GM21786 (cell line): ENCODE measurements around the gene BCAS4.
A peak's percentile ranks its signal among the peaks of the same experiment; 100 is the strongest.
"Not testable (repeated sequence)": the region's sequence is repeated elsewhere in the genome, so short reads cannot be mapped to it uniquely, and the experiment has no call there.

Experiments
- ATAC-seq: cut with Tn5 transposase; IDR thresholded peaks from one replicate; pipeline ENCODE4 v1.9.1; 2021; ENCODE audit not compliant: unreplicated experiment

Gene BCAS4

DNA sequence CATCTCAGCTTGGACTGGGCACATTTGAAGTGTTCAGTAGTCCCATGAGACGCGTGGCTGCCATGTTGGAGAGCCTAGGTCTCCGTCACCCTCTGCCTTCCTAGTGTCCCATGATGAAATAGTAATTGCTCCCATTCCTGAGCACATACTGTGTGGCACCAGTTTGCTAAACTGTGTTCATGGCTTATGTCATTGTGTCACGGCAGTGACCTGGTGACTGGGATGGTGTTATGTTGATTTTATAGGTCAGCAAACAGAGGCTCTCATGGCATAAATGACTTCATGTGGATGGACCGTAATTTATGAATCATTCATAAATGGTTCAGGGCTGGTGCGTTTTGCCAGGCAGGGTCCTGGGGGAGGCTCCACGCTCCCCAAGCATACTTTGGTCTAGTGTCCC, 3.8 kb downstream of the BCAS4 start:
- ATAC-seq, result no peak

DNA sequence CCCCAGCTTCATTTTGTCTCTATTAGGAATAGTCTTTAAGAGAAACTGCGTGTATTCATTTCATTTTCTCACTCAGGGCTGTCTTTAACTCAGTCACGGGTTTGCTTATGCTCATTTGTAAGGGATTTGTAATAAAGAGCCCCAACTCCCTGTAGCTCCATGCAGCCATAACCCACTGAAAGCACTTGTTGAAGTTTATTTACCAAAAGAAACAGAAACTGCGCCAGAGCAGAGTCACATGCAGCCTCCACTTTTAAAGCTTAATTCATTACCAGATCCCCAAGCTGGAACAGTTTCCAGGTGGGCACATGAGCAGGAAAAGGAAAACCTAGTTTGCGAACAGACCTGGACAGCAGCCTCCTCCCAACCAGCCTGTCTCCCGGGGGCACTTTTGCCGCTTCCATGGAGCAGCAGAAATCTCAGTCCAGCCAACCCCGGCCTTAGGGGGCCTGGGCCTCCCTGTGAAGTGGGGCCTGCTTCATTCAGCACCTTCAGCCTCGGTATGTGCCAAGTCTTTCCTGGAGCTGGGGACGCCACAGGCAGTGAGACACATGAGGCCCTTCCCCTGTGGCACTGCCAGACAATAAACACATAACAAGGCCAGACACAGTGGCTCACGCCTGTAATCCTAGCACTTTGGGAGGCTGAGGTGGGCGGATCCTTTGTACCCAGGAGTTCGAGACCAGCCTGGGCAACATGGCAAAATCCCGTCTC, 4.5 kb downstream of the BCAS4 start:
- ATAC-seq, result no peak

DNA sequence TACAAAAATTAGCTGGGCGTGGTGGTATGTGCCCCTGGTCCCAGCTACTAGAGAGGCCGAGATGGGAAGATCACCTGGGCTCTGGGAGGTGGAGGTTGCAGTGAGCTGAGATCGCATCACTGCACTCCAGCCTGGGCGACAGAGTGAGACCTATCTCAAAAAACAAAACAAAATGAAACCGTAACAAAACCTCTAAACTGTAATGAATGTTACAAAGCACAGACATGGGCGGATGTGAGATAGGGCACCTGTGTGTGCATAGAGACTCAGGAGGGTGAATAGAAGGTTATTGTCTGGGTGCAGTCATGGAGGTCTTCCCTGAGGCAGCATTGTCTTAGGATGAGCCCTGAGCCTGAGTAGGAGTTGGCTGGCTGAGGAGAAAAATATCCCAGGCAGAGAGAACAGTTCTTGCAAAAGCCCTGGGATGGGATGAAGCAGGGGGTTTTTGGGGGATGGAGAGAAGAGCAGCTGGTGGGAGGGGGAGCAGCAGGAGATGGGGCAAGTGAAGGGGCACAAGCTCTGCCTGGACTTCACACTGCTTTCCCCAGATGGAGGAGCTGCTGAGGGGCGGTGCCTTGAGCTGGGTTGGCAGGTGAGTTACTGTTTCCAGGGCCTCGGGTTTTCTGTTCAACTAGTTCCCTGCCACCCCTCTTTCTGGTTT, 5.2 kb downstream of the BCAS4 start:
- peak; percentile 34 for ATAC-seq

DNA sequence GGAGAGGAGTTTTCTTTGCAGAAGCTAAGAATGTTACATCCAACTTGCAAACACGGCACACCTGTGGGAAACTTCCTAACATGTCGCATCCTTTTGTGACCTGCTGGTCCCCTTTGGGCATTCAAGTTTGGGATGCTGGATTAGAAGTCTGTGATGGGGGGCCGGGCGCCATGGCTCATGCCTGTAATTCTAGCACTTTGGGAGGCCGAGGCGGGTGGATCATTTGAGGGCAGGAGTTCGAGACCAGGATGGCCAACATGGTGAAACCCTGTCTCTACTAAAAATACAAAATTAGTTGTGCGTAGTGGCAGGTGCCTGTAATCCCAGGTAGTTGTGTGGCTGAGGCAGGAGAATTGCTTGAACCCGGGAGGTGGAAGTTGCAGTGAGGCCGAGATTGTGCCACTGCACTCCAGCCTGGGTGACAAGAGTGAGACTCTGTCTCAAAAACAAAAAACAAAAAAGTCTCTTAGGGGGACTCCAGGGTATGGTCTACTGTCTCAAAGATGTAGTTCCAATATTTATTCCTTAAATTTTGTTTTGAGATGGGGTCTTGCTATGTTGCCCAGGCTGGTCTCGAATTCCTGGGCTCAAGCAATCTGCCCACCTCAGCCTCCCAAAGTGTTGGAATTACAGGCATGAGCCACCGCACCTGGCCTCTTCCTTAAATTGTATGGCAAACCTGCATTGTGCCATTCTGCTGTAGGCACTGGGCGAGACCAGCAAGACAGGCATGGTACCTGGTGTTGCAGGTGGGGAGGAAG, 6.3 kb downstream of the BCAS4 start:
- not testable (repeated sequence) for ATAC-seq

DNA sequence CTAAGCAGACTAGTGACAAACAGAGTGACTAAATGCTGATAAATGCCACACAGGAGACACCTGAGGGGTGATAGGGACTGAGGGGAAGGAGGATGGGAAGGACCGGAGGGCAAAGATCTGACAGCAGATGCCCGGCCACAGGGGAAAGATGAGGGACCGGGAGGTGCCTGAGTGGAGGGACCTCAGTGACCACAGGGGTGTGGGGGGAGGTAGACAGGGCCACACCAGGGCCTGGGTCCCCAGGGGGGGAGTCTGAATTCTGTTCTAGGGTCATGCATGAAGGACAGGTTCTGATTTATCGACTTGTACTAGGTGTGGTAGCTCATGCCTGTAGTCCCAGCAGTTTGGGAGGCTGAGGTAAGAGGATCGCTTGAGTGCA, 6.9 kb downstream of the BCAS4 start:
- ATAC-seq, result no peak

DNA sequence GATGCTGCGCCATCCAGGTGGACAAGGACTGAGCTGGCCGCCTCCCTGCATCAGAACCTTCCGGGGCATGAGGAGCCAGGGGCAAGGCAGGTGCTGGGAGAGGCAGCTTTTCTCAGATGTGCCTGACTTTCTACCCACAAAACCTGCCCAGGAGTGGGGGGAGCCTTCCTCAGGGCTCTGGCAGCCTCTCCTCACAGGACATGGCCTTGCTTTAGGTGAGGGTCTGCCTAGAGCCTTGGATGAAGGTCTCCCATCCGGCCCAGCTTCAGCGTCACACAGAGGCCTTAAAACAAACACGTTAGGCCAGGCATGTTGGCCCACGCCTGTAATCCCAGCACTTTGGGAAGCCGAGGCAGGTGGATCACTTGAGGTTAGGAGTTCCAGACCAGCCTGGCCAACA, 7.4 kb downstream of the BCAS4 start:
- ATAC-seq, result no peak

DNA sequence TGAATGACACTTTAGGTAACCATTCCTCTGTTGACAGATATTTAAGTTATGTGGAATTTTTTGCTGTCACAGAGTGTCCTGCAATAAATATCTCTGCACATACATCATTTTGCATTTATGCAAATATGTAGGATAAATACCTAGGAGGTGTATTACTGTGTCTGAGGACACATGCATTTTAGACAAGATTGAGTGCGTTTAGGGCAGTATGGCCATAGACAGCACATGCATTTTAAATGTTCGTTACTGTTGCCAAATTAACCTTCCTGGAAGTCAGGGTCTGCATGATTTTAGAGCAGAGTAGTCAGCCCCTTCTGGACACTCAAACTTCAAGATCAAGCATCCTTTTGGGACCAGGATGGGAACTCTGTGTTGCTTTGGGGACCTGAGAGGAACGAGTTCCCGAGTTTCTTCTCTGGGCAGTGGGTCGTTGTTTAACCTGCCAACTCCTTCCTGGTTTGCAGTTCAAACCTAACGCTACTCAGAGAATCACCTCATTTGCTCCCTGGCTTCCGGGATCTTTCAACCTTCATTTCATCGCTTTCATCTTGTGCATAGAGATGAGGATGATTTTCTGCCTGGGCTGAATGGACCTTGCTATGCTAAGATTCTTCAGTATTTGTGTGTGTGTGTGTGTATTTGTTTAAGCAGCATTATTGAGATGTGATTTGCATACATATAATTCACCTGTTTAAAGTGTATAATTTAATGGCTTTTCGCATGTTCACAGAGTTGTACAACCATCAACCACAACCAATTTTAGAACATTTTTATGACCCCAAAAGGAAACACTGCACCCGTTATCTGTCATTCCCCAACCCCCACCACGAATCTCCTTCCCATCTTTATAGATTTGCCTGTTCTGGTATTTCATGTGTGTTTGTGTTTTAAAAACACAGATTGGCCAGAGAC, 9.8 kb downstream of the BCAS4 start:
- peak; percentile 48 for ATAC-seq

DNA sequence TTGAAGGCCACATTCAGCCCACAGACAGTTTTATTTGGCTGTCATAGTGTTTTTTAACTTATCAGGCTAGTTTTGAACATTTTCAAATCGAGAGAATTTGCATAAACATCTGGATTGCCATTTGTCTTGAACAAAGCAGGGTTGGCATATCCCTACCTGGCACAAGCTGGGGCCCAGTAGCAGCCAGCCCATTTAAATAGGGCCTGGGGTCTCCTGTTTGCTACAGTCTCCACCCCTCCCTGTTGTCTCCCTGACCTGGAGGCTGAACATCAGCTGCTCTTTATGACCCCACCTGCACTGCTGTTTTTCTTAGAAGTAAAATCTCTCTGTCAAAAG, 10.5 kb downstream of the BCAS4 start:
- no peak for ATAC-seq

DNA sequence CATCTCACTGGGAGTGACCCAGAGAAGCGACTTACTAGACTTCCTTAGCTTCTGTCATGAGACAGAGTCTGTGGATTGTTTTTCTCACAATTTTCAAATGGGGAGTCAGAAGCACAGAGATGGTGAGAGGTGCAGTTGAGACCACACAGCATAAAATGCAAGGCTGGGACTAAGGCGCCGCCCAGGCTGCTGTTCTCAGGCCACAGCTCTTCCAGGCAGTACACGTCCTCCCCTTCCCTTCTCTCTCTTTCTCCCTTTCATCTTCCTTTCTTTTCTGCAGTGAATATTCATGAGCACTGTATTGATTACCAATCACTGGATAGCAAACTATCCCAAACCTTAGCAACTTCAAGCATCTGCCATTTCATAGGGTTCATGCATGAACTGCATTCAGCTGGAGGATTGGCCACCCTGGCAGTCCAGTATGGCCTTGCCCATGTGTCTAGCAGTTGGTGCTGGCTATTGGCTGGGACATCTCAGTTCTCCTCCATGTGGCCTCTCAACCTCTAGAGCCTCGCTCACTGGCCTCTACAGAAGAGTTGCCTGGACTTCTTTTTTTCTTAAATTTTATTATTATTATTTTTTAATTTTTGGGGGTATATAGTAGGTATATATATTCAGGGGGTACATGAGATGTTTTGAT, 11.4 kb downstream of the BCAS4 start:
- no peak for ATAC-seq

DNA sequence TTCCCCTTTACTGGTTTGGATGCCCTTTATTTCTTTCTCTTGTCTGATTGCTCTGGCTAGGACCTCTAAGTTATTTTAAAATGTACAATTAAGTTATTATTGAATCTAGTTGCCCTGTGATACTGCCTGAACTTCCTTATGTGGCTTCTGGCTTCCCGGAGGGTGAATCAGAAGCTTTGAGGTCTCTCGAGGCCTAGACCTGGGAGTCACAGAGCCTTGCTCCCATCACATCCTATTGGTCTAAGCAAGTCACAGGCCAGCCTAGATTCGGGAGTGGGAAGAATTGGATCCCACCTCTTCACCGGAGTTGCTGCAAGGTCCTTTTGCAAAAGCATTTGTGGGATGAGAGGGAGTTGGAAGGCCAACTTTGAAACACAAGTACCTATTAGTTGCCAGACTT, 15.2 kb downstream of the BCAS4 start:
- ATAC-seq, result no peak

DNA sequence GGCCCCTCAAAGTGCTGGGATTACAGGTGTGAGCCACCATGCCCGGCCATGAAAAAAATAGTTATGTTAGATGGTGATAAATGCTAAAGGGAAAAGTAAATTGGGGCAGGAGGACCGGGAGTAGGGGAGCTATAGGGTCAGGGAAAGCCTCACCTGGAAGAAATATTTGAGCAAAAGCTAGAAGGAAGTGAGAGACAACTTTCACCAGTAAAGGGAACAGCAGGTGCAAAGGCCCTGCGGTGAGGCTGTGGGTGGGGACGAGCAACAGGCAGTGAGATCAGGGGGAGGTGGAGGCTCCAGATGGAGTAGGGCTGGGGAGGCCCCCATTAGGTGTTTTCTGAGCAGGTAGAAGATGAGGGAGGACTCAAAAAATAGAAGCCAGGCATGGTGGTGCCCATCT, 16.0 kb downstream of the BCAS4 start:
- ATAC-seq, result no peak

DNA sequence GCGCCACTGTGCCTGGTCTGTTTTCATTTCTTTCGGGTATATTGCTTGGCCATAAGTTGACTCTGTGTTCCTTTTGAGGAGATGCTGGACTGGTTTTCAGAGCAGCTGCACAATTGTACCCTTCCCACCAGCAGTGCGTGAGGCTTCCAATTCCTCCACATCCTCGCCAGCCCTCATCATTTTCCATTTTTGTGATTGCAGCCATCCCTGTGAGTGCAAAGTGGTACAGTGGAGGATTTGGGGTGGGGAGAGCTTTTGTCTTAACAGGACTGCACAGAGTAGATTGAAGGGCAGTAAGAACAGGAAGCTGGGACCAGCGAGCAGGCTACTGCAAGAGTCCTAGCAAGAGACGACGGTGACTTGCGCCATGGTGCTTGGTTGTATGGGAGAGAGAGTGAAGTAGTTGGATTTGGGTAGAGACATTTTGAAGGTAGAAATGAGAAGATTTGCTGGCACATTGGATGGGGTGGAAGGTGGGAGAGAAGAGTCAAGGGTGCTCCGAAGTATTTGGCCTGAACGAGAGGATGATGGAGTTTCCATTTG, 18.3 kb downstream of the BCAS4 start:
- ATAC-seq, result no peak

DNA sequence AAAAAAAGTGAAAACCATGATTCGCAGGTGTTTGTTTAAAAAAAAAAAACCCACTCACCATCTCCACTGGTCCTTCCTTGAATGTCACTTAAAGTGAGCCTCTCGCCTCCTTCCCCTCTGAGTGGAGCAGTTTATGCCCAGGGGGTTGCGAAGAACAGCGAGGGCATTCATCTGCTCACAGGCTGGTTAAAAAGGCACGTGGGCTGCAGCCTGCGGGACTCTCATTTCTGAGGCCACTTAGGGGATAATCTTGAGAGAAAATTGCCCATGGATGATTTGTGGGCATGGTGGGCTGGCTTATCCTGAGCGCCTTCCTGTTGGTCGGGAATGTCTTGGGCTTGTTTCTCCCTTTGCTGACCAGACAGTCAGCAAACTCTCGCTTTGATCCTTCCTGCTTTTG, 18.9 kb downstream of the BCAS4 start:
- no peak for ATAC-seq

DNA sequence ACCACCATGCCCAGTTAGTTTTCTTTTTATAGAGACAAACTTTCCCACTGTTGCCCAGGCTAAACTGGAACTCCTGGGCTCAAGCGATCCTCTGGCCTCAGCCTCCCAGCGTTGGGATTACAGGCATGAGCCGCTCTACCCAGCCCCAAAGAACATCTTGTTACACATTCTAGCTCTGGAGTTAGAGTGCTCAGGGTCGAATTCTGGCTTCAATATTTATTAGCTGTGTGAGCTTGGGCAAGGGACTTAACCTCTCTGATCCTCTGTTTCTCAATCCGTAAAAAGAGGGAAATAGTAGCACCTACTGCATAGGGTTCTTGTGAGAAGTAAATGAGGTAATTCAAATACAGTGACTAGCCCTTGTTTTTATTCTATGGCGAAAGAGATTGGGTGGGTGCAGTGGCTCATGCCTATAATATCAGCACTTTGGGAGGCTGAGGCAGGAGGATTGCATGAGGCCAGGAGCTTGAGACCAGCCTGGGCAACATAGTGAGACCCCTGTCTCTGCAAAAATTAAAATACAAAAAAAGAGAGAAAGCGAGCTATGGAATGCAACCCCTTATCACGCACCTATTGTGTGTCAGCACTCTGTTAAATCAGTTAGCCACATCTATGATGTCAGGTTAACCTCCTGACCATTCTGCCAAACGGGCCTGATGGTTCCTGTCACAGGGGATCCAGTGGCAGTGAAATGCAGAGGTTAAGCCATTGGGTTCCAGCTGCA, 19.7 kb downstream of the BCAS4 start:
- ATAC-seq, result no peak

DNA sequence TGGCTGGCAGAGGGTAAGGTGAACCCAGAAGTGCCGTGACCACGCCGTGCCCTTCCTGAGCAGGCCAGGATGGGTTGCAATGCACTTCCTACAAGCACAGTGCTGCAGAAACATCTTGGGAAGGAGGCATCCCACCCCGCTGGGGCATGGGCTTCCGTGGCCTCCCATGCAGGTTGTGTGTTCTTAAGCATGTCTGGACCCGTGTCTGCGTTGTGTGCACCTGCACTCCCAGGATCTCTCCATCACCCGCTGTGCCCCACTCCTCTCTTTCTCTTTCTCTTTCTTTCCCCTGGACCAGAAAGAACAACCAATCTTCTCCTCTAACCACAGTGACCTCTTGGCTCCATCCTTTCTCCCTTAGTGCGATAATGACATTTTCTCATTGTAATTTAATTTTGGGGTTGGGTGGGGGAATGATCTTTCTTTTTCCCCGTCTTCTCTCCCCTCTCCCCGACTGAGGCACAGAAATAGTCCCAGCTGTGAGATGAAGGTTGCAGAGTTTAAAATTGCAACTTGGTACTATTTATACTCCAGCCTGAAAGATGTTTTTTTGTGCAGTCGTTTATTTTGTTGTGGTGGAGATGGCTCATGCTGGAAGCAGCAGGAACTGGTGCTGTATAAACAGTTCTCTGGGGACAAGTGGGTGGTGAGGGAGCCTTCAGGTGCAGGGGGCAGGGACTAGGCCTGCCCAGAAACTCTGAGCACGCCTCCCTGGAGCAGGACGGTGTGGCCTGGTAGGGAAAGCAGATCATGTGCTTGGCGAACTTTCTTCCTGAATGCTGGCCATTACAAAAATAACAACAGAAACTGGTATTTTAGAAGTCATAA, 20.5 kb downstream of the BCAS4 start:
- ATAC-seq, result peak; percentile 47

DNA sequence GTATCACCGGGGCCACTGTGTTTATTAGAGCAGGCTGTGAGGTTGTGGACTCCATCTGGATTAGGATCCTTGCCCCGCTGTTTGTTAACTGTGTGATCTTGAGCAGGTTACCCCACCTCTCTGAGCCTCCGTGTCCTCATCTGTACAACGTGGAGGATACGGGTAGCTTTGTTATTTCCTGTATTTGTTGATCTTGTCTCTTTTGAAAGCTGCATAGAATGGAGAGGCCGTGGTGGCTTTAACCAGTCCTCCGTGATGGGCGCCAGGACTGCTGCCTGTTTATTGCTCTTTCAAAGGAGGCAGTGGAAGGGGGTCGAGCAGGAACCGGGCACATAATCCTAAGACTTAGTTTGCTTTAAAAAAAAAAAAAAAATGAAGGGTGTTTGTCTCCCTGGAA, 22.9 kb downstream of the BCAS4 start:
- no peak for ATAC-seq

DNA sequence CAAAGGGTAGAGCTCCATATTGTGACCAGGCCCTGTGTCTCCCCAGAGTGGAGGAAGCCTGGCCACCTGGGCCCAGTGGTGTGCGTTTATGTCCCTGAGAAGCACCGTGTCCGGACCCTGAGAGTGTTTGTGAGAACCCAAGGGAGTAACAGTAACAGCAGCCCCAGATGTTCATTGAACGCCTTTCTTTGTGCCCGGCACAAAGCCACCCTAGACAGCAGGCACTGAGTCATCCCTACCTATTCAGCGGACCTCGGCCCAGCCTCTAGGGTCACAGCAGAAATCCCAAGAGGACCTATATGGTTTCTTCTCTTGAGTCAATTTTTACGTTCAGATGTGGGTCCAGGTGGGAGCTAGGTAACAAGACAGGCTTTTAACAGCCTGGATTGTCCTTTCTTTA, 24.5 kb downstream of the BCAS4 start:
- peak; percentile 33 for ATAC-seq

DNA sequence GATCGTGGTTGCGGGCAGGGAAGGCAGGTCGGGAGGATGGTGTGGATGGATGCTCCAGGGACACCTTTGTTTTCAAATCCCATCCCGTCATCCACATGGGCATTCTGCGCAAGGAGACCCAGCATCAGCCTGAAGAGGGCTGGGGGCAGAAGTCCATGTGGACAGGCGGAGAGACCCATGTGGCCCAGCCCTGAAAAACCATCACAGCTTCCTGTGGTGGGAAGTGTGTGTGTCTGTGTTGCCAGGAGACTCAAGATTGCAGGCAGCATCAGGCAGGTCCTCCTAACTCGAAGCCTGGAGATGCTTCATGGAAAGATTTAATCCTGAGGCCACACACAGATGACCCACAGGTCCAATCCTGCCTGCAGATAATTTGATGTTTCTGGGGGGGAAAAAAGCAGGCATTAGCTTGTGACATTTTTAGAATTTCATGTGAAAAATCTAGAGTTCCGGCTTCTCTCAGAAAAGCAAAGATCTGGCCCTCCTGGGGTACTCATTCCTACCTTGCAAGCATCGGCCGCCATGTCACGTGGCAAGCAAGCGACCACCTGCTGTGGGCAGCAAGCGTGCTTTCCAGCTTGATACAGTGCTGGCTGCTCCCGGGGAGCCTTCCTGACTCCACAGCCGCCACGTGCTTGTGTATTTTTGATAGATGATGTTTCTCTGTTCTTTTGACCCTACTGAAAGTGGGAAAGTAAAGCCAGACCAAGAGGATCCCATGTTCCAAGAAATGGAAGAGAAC, 25.8 kb downstream of the BCAS4 start:
- ATAC-seq, result no peak
